Left lobe of liver (tissue), 2 donors: ENCODE results near the gene IRF2. TPM values are rescaled to one million over a fixed set of nuclear protein-coding genes. Genes with fewer than 3 reads are reported as not detected.
A peak's percentile ranks its signal among the peaks of the same experiment; 100 is the strongest.

Experiments used
- ATAC-seq: fragments of 200-7000 bp; cut with Tn5 transposase; one replicate; pipeline ENCODE4 v1.9.1; 2020; ENCODE audit warnings: mild to moderate bottlenecking, moderate library complexity
- DNase-seq: peaks from one replicate; pipeline ENCODE4 v3.0.0-alpha.2; 2020; ENCODE audit warnings: low spot score
- total RNA-seq: library from RNA; stranded (reverse); gene quantifications from one replicate; pipeline ENCODE4 v1.2.1, GENCODE V29; 2021
- donor health status: DM: no; HTN: no; CAD: no; lungs with moderate emphysema.
- donor health status: DM: no; HTN: yes; CAD: no.

IRF2 gene
- total RNA-seq, 1 donor from 2014 or later: 30.5 TPM

- ATAC-seq (no peak), DNase-seq (peak; percentile 58)
Observed at GRCh38 chr4:184475096-184475461, 729 bp upstream of the IRF2 start.

GRCh38 chr4:184473499-184474262 is 669 bp downstream of the IRF2 start:
- DNase-seq (peak; percentile 58), ATAC-seq (peak; percentile 1)

- ATAC-seq: peak; percentile 73
- DNase-seq: peak; percentile 98
Observed at GRCh38 chr4:184472614-184473498, 1.5 kb downstream of the IRF2 start.

GRCh38 chr4:184471881-184472613 is 2.3 kb downstream of the IRF2 start:
- no peak for DNase-seq
- no peak for ATAC-seq

GRCh38 chr4:184470785-184471110 is 3.6 kb downstream of the IRF2 start:
- ATAC-seq: no peak
- DNase-seq: no peak

GRCh38 chr4:184466634-184467033 is 7.7 kb downstream of the IRF2 start:
- DNase-seq (no peak), ATAC-seq (no peak)

- peak; percentile 67 for ATAC-seq
- no peak for DNase-seq
Observed at GRCh38 chr4:184464759-184465454, 9.4 kb downstream of the IRF2 start.

GRCh38 chr4:184463856-184464255 is 10.5 kb downstream of the IRF2 start:
- DNase-seq (no peak), ATAC-seq (no peak)

GRCh38 chr4:184463158-184463557 is 11.2 kb downstream of the IRF2 start:
- peak; percentile 27 for ATAC-seq
- no peak for DNase-seq

- ATAC-seq (peak; percentile 82), DNase-seq (no peak)
Observed at GRCh38 chr4:184462724-184463123, 11.6 kb downstream of the IRF2 start.

GRCh38 chr4:184461711-184462441 is 12.5 kb downstream of the IRF2 start:
- DNase-seq (no peak), ATAC-seq (no peak)

GRCh38 chr4:184460499-184461285 is 13.7 kb downstream of the IRF2 start:
- no peak for ATAC-seq
- DNase-seq: no peak

- DNase-seq: no peak
- ATAC-seq: no peak
Observed at GRCh38 chr4:184459413-184459812, 14.9 kb downstream of the IRF2 start.

GRCh38 chr4:184457535-184458249 is 16.7 kb downstream of the IRF2 start:
- no peak for ATAC-seq

GRCh38 chr4:184456337-184456736 is 18.0 kb downstream of the IRF2 start:
- ATAC-seq (no peak), DNase-seq (no peak)

More at GRCh38 chr4:184457535-184458249, 16.7 kb downstream of the IRF2 start:
- DNase-seq: no peak

GRCh38 chr4:184455299-184455698 is 19.1 kb downstream of the IRF2 start:
- DNase-seq (no peak), ATAC-seq (peak; percentile 39)

- DNase-seq (no peak), ATAC-seq (peak; percentile 42)
Observed at GRCh38 chr4:184453365-184454160, 20.8 kb downstream of the IRF2 start.

GRCh38 chr4:184452740-184453139 is 21.6 kb downstream of the IRF2 start:
- no peak for ATAC-seq
- DNase-seq: no peak
